Nephron progenitor cell (in vitro differentiated cells): ENCODE results near the gene SLC51B.

Experiments used
- DNase-seq: peaks from one replicate; pipeline ENCODE4 v3.0.0; 2021
- H3K27ac Mint-ChIP-seq: 2 replicates; pipeline ENCODE4 v1.8.0; 2021; ENCODE audit warnings: mild to moderate bottlenecking, moderate library complexity, mixed read lengths
- H3K27me3 Mint-ChIP-seq: 2 replicates; pipeline ENCODE4 v1.8.0; 2021; ENCODE audit warnings: mild to moderate bottlenecking, low read depth, mixed read lengths; ENCODE audit not compliant: poor library complexity
- H3K36me3 Mint-ChIP-seq: 2 replicates; pipeline ENCODE4 v1.8.0; 2021; ENCODE audit warnings: low read depth, mixed read lengths
- H3K4me1 Mint-ChIP-seq: 2 replicates; pipeline ENCODE4 v1.8.0; 2021; ENCODE audit warnings: mixed read lengths
- H3K4me3 Mint-ChIP-seq: 2 replicates; pipeline ENCODE4 v1.8.0; 2021; ENCODE audit warnings: mild to moderate bottlenecking, moderate library complexity, mixed read lengths
- H3K9me3 Mint-ChIP-seq: 2 replicates; pipeline ENCODE4 v1.8.0; 2021; ENCODE audit warnings: mild to moderate bottlenecking, moderate library complexity, mixed read lengths
- CTCF ChIP-seq: fragments of 200-600 bp; sonication (generic); IDR thresholded peaks from 2 replicates; pipeline ENCODE4 v1.5.0; 2021; ENCODE audit warnings: antibody characterized with exemption

Gene SLC51B

GRCh38 chr15:65055201-65055870 lies 10.1 kb downstream of the SLC51B start:
- Mint-ChIP-seq H3K27ac (no peak overlapping the region), H3K4me3 (no peak overlapping the region), H3K4me1 (peaks cover 48% of the 10 kb centered on the region), H3K9me3 (no peaks in the 10 kb centered on the region), H3K27me3 (peaks cover 3% of the 10 kb centered on the region), H3K36me3 (peaks cover 25% of the 10 kb centered on the region)
- TF ChIP-seq CTCF = no peak
- DNase-seq = no peak

GRCh38 chr15:65056106-65056505 lies 10.9 kb downstream of the SLC51B start:
- Mint-ChIP-seq H3K4me1 (peaks cover 46% of the 10 kb centered on the region), H3K4me3 (no peak overlapping the region), H3K36me3 (peaks cover 33% of the 10 kb centered on the region), H3K27ac (no peak overlapping the region), H3K27me3 (peaks cover 3% of the 10 kb centered on the region), H3K9me3 (no peaks in the 10 kb centered on the region)
- no peak for TF ChIP-seq CTCF
- no peak for DNase-seq

GRCh38 chr15:65056868-65057548 lies 11.8 kb downstream of the SLC51B start:
- no peak for TF ChIP-seq CTCF
- peaks cover 39% of the 10 kb centered on the region for H3K36me3 Mint-ChIP-seq
- peaks cover 42% of the 10 kb centered on the region for H3K4me1 Mint-ChIP-seq
- H3K27ac Mint-ChIP-seq = peak overlapping the region; percentile 88
- peak; percentile 33 for DNase-seq
- H3K9me3 Mint-ChIP-seq = no peaks in the 10 kb centered on the region
- peak overlapping the region; percentile 6 for H3K4me3 Mint-ChIP-seq
- peaks cover 3% of the 10 kb centered on the region for H3K27me3 Mint-ChIP-seq

- peaks cover 6% of the 10 kb centered on the region for H3K27me3 Mint-ChIP-seq
- H3K4me3 Mint-ChIP-seq = no peak overlapping the region
- peaks cover 43% of the 10 kb centered on the region for H3K4me1 Mint-ChIP-seq
- peak overlapping the region; percentile 88 for H3K27ac Mint-ChIP-seq
- H3K36me3 Mint-ChIP-seq = peaks cover 44% of the 10 kb centered on the region
- no peak for DNase-seq
- TF ChIP-seq CTCF = no peak
- no peaks in the 10 kb centered on the region for H3K9me3 Mint-ChIP-seq
Measured at GRCh38 chr15:65057549-65057940, 12.4 kb downstream of the SLC51B start.

GRCh38 chr15:65058394-65059368 lies 13.5 kb downstream of the SLC51B start:
- Mint-ChIP-seq H3K4me3 (no peak overlapping the region), H3K27me3 (peaks cover 3% of the 10 kb centered on the region), H3K9me3 (no peaks in the 10 kb centered on the region), H3K4me1 (peaks cover 55% of the 10 kb centered on the region), H3K27ac (peak overlapping the region; percentile 22), H3K36me3 (peaks cover 46% of the 10 kb centered on the region)
- DNase-seq = no peak
- no peak for TF ChIP-seq CTCF
